ENCODE measurements around the gene CFHR2.
"Not testable (repeated sequence)": the region's sequence is repeated elsewhere in the genome, so short reads cannot be mapped to it uniquely, and the experiment has no call there.

The CFHR2 gene

GRCh38 chr1:196943568-196943967 lies at the start of gene CFHR2:
CFHR2 (plus strand) TSS chr1:196943738; CDS start chr1:196943881, 143 bp downstream.
- not testable (repeated sequence) for DNase-seq (ENCODE audit: low read depth, low spot score)

- no peak for DNase-seq (ENCODE audit: low read depth, low spot score)
These were observed 47.2 kb upstream of the CFHR2 start for GRCh38 chr1:196896355-196896754.

DNA sequence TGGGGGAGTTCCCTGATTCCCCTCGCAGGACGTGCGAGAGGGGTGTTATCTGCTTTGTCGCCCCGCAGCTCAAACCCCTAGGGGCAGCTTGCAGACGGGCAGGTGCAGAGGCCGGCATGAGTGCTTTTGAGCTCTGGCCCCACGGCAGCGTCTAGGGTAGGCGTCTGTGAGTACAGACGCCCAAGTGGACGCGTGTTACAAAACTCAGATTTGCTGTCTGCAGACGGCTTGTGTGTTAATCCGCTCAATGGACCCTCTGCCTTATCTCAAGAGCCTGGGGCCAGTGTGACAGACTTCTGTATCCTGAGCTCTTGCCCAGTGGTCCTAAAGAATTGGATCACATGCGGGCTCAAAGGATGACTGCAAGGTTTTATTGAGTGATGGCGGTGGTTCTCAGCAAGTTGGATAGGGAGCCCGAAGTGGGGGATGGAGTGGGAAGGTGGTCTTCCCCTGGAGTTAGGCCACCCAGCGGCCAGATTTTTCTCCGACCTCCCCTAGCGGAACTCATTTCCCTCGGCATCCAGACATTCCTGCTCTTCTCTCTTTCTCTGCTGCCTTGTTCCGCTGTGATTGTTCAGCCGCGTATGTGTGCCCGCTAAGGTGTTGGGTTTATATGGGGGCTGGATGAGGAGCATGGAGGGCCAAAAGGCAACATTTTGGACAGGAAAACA lies 46.2 kb upstream of the CFHR2 start:
- DNase-seq (ENCODE audit: low read depth, low spot score) = no peak

DNA sequence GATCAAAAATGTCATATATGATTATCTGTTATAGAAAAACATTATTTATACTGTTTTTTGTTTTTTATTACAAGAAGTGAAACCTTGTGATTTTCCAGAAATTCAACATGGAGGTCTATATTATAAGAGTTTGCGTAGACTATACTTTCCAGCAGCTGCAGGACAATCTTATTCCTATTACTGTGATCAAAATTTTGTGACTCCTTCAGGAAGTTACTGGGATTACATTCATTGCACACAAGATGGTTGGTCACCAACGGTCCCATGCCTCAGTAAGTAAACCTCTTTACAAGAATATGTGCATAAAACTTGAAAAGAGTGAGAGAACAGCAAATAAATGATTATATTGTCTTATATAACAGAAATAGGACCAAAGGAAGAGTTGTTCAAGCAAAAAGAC lies 41.2 kb upstream of the CFHR2 start:
- no peak for DNase-seq (ENCODE audit: low read depth, low spot score)

GRCh38 chr1:196910215-196910614 lies 33.3 kb upstream of the CFHR2 start:
- no peak for DNase-seq (ENCODE audit: low read depth, low spot score)

DNA sequence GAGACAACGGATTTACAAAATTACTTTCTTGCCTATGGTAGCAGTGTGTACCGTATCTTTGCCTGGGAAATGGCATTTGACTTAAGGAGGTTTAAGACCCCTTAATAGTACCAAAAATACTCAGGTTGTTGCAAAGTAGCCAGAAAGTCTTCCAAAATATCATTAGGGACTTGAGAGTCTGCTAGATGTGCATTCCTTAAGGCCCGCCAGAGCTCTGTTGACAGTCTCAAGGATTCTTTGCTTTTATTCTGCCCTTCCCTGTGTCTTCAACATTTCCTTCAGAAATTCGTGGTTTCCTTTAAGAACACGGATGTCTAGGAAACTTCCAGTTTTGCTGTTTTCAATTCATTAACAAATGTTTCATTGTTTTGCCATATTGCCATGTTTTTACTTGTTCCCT lies 31.3 kb upstream of the CFHR2 start:
- not testable (repeated sequence) for DNase-seq (ENCODE audit: low read depth, low spot score)

DNA sequence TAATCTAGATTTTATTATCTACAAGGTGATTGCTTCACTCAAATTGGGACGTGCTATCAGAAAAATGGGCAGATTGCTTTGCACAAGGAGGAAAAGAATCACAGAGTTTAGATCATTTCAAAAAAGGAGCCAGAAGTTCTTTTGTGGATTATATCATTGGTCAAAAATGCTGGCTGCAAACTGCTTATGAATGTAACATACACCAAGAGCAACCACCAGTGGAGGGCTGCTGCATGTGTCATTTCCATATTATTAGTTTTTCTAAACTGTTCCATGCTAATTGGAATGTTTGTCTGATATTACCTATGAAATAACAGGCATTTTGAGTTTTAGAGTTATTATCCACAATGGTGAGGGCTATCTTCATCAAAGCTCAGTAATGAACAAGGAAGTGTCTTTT lies 16.7 kb upstream of the CFHR2 start:
- not testable (repeated sequence) for DNase-seq (ENCODE audit: low read depth, low spot score)

- DNase-seq (ENCODE audit: low read depth, low spot score) = not testable (repeated sequence)
These were observed 10.7 kb upstream of the CFHR2 start for GRCh38 chr1:196932853-196933252.

DNA sequence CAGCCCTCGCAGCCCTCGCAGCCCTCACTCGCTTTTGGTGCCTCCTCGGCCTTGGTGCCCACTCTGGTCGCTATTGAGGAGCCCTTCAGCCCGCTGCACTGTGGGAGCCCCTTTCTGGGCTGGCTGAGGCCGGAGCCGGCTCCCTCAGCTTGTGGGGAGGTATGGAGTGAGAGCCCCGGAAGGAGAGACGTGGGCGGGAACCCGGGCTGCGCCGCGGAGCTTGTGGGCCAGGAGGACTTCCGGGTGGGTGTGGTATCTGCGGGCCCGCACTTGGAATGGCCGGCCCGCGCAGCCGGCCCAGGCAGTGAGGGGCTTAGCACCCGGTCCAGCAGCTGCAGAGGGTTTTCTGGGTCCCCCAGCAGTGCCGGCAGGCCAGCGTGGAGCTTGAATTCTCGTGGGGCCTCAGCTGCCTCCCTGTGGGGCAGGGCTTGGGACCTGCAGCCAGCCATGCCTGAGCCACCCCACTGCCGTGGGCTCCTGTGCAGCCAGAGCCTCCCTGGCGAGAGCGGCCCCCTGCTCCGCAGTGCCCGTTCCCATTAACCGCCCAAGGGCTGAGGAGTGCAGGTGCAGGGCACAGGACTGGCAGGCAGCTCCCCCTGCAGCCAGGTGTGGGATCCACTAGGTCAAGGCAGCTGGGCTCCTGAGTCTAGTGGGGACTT lies 9.9 kb upstream of the CFHR2 start:
- no peak for DNase-seq (ENCODE audit: low read depth, low spot score)

DNA sequence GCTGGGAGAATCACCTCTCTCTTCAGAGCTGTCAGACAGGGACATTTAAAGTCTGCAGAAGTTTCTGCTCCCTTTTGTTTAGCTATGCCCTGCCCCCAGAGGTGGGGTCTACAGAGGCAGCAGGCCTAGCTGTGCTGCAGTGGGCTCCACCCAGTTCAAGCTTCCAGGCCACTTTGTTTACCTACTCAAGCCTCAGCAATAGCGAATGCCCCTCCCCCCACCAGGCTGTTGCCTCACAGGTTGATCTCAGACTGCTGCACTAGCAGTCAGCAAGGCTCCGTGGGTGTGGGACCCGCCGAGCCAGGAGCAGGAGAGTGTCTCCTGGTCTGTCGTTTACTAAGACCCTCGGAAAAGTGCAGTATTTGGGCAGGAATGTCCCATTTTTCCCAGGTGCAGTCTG lies 2.1 kb upstream of the CFHR2 start:
- not testable (repeated sequence) for DNase-seq (ENCODE audit: low read depth, low spot score)

DNA sequence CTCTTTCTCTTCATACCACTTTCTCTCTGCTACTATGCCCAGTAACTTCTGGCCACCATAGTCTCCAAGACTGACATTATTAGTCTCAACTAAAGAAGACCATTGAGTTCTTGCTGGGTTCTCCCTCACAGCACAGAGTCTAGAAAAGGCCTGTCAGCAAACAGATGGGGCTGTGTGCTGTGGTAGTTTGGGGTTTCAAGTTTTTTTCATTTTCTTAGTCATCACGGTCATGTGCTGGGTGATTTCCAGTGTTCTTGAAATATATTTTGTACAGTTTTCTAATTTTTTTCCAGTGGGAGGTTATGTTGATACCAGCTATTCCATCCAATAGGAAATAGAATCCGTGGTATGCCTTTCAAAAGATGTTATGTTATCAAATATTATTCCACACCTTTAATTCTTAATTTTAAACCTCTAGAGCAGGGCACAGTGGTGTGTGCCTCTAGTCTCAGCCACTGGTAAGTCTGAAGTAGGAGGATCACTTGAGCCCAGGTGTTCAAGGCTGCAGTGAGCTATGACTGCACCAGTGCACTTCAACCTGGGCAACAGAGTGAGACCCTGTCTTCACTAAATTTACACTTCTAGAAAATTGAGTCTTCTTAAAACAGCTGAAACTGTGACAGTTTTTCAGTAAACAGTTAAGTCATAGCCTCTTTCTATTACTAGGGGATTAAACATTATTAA lies 8.3 kb downstream of the CFHR2 start:
- DNase-seq (ENCODE audit: low read depth, low spot score) = no peak

- no peak for DNase-seq (ENCODE audit: low read depth, low spot score)
These were observed 11.2 kb downstream of the CFHR2 start for GRCh38 chr1:196954778-196955177.

DNA sequence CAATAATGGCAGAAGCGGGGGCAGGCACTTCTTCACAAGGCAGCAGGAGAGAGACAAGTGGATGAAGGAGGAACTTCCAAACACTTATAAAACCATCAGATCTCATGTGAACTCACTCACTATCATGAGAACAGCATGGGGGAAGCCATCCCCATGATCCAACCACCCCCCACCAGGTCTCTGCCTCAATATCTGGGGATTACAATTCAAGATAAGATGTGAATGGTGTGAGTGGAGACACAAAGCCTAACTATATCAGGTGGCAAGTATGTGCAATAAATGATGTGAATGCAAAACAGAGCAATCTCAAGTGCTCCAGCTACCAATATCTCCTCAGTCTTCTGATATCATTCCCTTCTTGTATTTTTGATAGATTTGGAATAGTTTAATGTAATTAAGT lies 12.4 kb downstream of the CFHR2 start:
- DNase-seq (ENCODE audit: low read depth, low spot score) = no peak

DNA sequence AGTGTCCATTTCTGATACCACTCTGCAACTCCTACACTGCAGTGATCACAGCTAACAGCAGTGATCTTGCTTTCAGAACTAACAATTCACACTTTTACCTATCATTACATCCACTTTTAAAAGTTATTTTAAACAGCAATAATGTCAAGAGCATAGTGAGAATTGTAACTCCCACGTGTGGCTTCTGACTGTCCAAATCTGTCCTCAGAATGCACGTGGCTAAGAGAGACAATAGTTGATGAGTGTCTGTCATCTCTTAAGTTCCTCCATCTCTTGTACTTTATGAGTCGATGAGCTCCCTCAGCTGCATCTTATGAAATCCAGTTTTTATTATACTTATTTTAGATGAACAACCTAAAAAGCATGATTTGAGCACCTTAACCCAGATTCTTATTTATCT lies 17.3 kb downstream of the CFHR2 start:
- no peak for DNase-seq (ENCODE audit: low read depth, low spot score)

DNA sequence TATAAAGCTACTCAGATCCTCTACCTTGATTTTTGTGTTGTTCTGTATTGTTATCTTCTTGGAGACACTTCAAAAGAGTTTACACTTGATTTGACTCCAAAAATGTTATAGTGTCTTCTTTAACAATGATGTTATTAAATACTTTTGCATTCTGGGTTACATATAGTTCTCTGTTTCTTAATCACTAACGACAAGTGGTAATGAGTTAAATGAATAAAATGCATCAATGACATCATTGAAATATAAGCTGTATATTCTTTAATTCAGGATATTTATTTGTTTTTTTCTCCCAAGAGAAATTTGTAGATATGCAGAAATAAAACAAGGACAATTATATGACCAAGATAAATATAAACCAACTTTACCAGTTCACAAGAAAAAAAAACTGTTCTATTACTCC lies 26.6 kb downstream of the CFHR2 start:
- DNase-seq (ENCODE audit: low read depth, low spot score) = no peak

DNA sequence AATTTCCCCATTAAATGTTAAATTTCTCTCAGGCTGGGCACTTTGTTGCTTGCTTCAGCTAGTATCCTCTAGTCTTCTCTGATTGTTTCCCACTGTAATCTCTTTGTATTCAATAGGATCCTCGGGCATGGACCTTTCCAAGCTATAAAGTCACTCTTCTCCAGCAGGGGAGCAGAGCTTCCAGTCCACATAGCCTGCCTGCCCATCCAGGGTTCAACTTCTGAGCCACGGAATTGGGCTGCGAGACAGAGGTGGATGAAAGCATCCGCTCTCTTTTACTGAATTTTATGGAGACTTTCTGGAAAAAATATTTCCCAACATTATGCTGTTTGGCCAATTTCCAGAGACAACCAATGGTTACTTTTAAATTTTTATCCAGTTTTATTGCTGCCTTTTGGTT lies 32.7 kb downstream of the CFHR2 start:
- DNase-seq (ENCODE audit: low read depth, low spot score) = no peak

GRCh38 chr1:196977278-196977677 lies 33.7 kb downstream of the CFHR2 start, which contains the start of gene CFHR5:
CFHR5 (plus strand) TSS chr1:196977556; CDS start chr1:196977665, 109 bp downstream.
- no peak for DNase-seq (ENCODE audit: low read depth, low spot score)

- DNase-seq (ENCODE audit: low read depth, low spot score) = no peak
These were observed 37.3 kb downstream of the CFHR2 start for GRCh38 chr1:196980859-196981258.

DNA sequence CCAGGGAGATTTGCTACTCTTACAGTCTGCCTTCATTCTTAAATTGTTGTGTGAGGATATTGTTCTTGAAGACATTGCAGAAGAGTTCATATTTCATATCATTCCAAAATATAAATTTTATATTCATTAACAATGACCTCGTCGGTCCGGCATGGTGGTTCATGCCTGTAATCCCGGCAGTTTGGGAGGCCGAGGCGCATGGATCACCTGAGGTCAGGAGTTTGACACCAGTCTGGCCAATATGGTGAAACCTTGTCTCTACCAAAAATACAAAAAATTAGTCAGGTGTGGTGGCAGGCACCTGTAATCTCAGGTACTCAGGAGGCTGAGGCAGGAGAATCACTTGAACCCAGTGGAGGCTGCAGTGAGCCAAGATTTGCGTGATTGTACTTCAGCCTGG lies 38.7 kb downstream of the CFHR2 start:
- DNase-seq (ENCODE audit: low read depth, low spot score) = not testable (repeated sequence)

DNA sequence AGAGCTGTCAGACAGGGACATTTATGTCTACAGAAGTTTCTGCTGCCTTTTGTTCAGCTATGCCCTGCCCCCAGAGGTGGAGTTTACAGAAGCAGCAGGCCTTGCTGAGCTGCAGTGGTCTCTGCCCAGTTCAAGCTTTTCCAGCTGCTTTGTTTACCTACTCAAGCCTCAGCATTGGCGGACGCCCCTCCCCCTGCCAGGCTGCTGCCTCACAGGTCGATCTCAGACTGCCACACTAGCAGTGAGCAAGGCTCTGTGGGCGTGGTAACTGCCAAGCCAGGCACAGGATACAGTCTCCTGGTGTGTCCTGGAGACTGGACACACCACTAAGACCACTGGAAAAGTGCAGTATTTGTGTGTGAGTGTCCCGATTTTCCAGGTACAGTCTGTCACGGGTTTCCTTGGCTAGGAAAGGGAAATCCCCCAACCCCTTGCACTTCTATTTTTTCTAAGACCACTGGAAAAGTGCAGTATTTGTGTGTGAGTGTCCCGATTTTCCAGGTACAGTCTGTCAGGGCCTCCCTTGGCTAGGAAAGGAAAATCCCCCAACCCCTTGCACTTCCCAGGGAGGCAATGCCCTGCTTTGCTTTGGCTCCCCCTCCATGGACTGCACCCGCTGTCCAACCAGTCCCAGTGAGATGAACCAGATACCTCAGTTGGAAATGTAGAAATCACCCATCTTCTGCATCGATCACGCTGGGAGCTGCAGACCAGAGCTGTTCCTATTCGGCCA lies 48.5 kb downstream of the CFHR2 start:
- peak; percentile 6 for DNase-seq (ENCODE audit: low read depth, low spot score)

DNA sequence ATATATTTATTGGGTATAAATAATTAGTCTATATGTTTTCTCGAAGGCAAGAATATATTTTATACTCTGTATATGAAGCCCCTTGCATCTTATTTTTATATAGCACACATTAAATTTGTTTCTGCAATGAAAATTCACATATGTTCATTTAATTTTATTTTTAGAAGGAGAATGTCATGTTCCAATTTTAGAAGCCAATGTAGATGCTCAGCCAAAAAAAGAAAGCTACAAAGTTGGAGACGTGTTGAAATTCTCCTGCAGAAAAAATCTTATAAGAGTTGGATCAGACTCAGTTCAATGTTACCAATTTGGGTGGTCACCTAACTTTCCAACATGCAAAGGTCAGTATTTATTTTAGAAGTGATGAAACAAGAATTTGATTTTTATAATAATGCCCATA lies 50.4 kb downstream of the CFHR2 start:
- no peak for DNase-seq (ENCODE audit: low read depth, low spot score)

GRCh38 chr1:196997423-196997822 lies 53.9 kb downstream of the CFHR2 start:
- DNase-seq (ENCODE audit: low read depth, low spot score) = peak; percentile 52

Data from smooth muscle cell of the brain vasculature (primary cell).